Measurements from ENCODE around the gene HPCAL4. TPM values are rescaled to one million over a fixed set of nuclear protein-coding genes. Genes with fewer than 3 reads are reported as not detected.
A peak's percentile ranks its signal among the peaks of the same experiment; 100 is the strongest.

Gene HPCAL4
- total RNA-seq, 1 donor from 2014 or later, result 0.20 TPM

DNA sequence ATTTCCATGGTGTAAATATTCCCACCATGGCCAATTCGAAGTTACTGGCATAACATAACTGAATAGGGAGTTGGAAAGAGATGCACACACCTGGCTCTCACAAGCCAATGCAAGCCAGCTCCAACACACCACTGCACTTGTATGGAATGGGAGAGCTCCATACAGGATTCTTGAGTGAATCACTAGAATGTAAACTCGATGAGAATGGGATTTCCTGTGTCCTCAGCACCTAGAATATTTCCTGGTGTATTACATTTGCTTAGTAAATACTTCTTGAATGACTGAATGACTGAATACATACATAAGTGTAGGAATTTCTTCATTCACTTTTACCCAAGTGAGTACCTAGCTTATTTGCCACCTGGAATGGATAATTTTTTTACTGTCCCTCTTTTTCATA is 31.3 kb upstream of the HPCAL4 start:
- Mint-ChIP-seq H3K36me3 (ENCODE audit: low read depth, unreplicated experiment) (peaks cover 3% of the 10 kb centered on the region), H3K9me3 (ENCODE audit: unreplicated experiment) (no peaks in the 10 kb centered on the region), H3K27ac (ENCODE audit: unreplicated experiment) (no peak overlapping the region), H3K4me3 (ENCODE audit: unreplicated experiment) (no peak overlapping the region), H3K4me1 (ENCODE audit: low read depth, unreplicated experiment) (no peaks in the 10 kb centered on the region), H3K27me3 (ENCODE audit: low read depth, unreplicated experiment) (peaks cover 71% of the 10 kb centered on the region)
- no peak overlapping the region for H3K4me3 ChIP-seq (ENCODE audit: insufficient read depth, low read depth, low read length)
- no peak overlapping the region for H3K4me2 ChIP-seq (ENCODE audit: low read length)
- H2AFZ ChIP-seq (ENCODE audit: low read depth, low read length), result no peak overlapping the region
- FAIRE-seq (no peak), DNase-seq (ENCODE audit: low read depth) (no peak)
- H3K9ac ChIP-seq (ENCODE audit: low read length), result no peak overlapping the region
- no peaks in the 10 kb centered on the region for H3K36me3 ChIP-seq (ENCODE audit: insufficient read depth, low read length)
- peaks cover 55% of the 10 kb centered on the region for H3K27me3 ChIP-seq (ENCODE audit: insufficient read depth, low read length)
- no peaks in the 10 kb centered on the region for H3K4me1 ChIP-seq (ENCODE audit: insufficient read depth, low read length)
- H3K27ac ChIP-seq (ENCODE audit: low read depth, low read length), result no peak overlapping the region
- H3K9me3 ChIP-seq (ENCODE audit: insufficient read depth, low read depth, low read length), result no peaks in the 10 kb centered on the region
- H4K20me1 ChIP-seq (ENCODE audit: insufficient read depth, low read length), result no peaks in the 10 kb centered on the region
- no peaks in the 10 kb centered on the region for H3K79me2 ChIP-seq (ENCODE audit: insufficient read depth, low read length)
- no peak for TF ChIP-seq EZH2 (IDR thresholded peaks at IDR 0.05; ENCODE audit: insufficient read depth, low read length)
- TF ChIP-seq, protein P1, sequence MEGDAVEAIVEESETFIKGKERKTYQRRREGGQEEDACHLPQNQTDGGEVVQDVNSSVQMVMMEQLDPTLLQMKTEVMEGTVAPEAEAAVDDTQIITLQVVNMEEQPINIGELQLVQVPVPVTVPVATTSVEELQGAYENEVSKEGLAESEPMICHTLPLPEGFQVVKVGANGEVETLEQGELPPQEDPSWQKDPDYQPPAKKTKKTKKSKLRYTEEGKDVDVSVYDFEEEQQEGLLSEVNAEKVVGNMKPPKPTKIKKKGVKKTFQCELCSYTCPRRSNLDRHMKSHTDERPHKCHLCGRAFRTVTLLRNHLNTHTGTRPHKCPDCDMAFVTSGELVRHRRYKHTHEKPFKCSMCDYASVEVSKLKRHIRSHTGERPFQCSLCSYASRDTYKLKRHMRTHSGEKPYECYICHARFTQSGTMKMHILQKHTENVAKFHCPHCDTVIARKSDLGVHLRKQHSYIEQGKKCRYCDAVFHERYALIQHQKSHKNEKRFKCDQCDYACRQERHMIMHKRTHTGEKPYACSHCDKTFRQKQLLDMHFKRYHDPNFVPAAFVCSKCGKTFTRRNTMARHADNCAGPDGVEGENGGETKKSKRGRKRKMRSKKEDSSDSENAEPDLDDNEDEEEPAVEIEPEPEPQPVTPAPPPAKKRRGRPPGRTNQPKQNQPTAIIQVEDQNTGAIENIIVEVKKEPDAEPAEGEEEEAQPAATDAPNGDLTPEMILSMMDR (IDR thresholded peaks at IDR 0.05; ENCODE audit: insufficient read depth, low read depth, low read length), result no peak

DNA sequence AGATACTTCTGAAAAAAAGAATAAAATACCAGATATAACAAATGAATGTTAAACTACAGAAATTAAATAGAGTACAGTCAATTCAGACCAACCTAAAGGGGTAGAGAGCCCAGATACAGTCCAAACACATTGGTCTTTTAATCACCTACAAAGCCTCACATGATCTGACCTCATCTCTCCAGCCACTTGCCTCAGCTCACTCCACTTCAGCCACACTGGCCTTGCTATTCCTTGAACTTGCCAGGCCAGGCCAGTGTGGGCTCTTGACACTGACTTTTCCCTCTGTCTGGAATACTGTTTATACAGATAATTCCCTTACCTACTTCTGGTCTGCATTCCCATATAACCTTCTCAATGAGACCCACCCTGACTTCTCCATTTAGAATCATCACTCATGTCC is 30.4 kb upstream of the HPCAL4 start:
- Histone ChIP-seq H3K9ac (ENCODE audit: low read length) (no peak overlapping the region), H4K20me1 (ENCODE audit: insufficient read depth, low read length) (no peaks in the 10 kb centered on the region), H3K4me3 (ENCODE audit: insufficient read depth, low read depth, low read length) (no peak overlapping the region), H2AFZ (ENCODE audit: low read depth, low read length) (no peak overlapping the region), H3K9me3 (ENCODE audit: insufficient read depth, low read depth, low read length) (no peaks in the 10 kb centered on the region), H3K27ac (ENCODE audit: low read depth, low read length) (no peak overlapping the region), H3K27me3 (ENCODE audit: insufficient read depth, low read length) (peaks cover 58% of the 10 kb centered on the region), H3K4me2 (ENCODE audit: low read length) (no peak overlapping the region), H3K36me3 (ENCODE audit: insufficient read depth, low read length) (no peaks in the 10 kb centered on the region), H3K79me2 (ENCODE audit: insufficient read depth, low read length) (no peaks in the 10 kb centered on the region), H3K4me1 (ENCODE audit: insufficient read depth, low read length) (no peaks in the 10 kb centered on the region)
- peaks cover 72% of the 10 kb centered on the region for H3K27me3 Mint-ChIP-seq (ENCODE audit: low read depth, unreplicated experiment)
- H3K27ac Mint-ChIP-seq (ENCODE audit: unreplicated experiment), result no peak overlapping the region
- no peak for DNase-seq (ENCODE audit: low read depth)
- FAIRE-seq, result no peak
- H3K4me1 Mint-ChIP-seq (ENCODE audit: low read depth, unreplicated experiment), result no peaks in the 10 kb centered on the region
- H3K4me3 Mint-ChIP-seq (ENCODE audit: unreplicated experiment), result no peak overlapping the region
- TF ChIP-seq, protein P1 (IDR thresholded peaks at IDR 0.05; ENCODE audit: insufficient read depth, low read depth, low read length), result no peak
- no peak for TF ChIP-seq EZH2 (IDR thresholded peaks at IDR 0.05; ENCODE audit: insufficient read depth, low read length)
- H3K36me3 Mint-ChIP-seq (ENCODE audit: low read depth, unreplicated experiment), result peaks cover 3% of the 10 kb centered on the region
- no peaks in the 10 kb centered on the region for H3K9me3 Mint-ChIP-seq (ENCODE audit: unreplicated experiment)

DNA sequence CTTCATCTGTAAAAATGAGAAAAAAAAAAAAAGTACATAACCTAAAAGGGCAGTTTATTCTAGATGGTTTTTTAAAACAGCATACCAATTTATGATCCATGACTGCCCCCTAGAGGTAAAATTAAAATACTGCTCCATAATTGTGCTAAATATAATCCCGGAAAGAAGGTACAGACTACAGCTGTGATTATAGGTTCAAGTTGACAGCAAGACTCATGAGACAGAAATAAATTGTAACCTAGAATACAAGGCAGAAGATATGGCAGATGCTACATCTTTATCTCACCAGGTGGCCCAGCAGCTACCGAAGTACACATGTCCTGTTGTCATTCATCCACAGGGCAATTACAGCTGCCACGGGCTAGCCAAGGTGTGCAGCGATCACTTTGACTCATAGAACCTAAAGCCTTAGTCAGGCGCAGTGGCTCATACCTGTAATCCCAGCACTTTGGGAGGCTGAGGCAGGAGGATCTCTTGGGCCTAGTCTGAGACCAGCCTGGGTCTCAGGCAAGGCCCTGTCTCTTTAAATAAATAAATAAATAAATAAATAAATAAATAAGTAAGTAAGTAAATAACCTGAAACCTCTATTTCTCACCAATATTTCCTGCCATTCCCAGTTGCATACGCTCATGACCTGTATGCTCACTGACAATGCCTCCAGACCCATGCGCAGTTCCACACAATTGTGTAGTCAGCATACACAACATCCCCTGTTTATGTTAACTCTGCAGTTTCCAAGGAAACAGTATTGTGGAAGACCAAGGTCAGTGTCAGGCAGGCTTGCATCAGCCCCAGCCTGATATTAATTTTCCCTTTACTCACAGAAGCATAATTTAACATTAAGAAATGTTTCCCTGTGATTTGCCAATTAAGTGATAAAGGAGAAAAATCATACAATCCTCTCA is 29.1 kb upstream of the HPCAL4 start:
- peak; percentile 55 for FAIRE-seq
- TF ChIP-seq EZH2 (IDR thresholded peaks at IDR 0.05; ENCODE audit: insufficient read depth, low read length), result no peak
- TF ChIP-seq, protein P1 (IDR thresholded peaks at IDR 0.05; ENCODE audit: insufficient read depth, low read depth, low read length), result peak; percentile 68

More for the DNA sequence above, 29.1 kb upstream of the HPCAL4 start:
- no peak overlapping the region for H3K4me3 Mint-ChIP-seq (ENCODE audit: unreplicated experiment)
- Histone ChIP-seq H3K9ac (ENCODE audit: low read length) (no peak overlapping the region), H2AFZ (ENCODE audit: low read depth, low read length) (no peak overlapping the region), H3K9me3 (ENCODE audit: insufficient read depth, low read depth, low read length) (no peaks in the 10 kb centered on the region), H3K36me3 (ENCODE audit: insufficient read depth, low read length) (no peaks in the 10 kb centered on the region), H3K27ac (ENCODE audit: low read depth, low read length) (no peak overlapping the region), H3K79me2 (ENCODE audit: insufficient read depth, low read length) (no peaks in the 10 kb centered on the region), H3K4me1 (ENCODE audit: insufficient read depth, low read length) (no peaks in the 10 kb centered on the region), H4K20me1 (ENCODE audit: insufficient read depth, low read length) (no peaks in the 10 kb centered on the region), H3K27me3 (ENCODE audit: insufficient read depth, low read length) (peaks cover 50% of the 10 kb centered on the region), H3K4me2 (ENCODE audit: low read length) (no peak overlapping the region), H3K4me3 (ENCODE audit: insufficient read depth, low read depth, low read length) (no peak overlapping the region)
- no peaks in the 10 kb centered on the region for H3K9me3 Mint-ChIP-seq (ENCODE audit: unreplicated experiment)
- H3K27ac Mint-ChIP-seq (ENCODE audit: unreplicated experiment), result no peak overlapping the region
- peaks cover 3% of the 10 kb centered on the region for H3K36me3 Mint-ChIP-seq (ENCODE audit: low read depth, unreplicated experiment)
- peak; percentile 26 for DNase-seq (ENCODE audit: low read depth)
- peaks cover 69% of the 10 kb centered on the region for H3K27me3 Mint-ChIP-seq (ENCODE audit: low read depth, unreplicated experiment)
- no peaks in the 10 kb centered on the region for H3K4me1 Mint-ChIP-seq (ENCODE audit: low read depth, unreplicated experiment)

Measured in astrocyte (in vitro differentiated cells and primary cell).